HG03571 (cell line): ENCODE results near the gene CFAP119.

Source experiments
- ATAC-seq: cut with Tn5 transposase; IDR thresholded peaks from one replicate; pipeline ENCODE4 v1.9.1; 2021; ENCODE audit not compliant: unreplicated experiment

CFAP119 gene

DNA sequence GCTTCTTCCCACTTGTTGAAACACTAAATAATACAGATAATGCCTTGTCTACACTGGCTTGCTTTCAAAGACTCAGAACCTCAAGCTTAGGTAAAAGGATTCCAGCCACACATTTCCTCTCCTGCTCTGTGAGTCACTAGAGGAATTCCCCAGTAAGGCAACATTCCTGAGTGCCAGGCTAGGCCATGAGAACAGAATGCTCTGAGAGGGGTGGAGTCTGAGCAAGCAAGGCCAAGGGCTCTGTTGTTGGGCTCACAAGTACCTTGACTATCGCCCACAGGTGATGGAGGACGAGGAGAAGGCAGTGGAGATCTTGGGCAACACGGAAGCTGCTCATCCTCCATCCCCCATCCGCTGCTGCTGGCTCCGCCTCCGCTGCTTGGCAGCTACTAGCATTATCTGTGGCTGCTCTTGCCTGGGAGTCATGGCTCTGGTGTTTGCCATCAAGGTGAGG, 20.4 kb downstream of the CFAP119 start:
- ATAC-seq, result no peak

DNA sequence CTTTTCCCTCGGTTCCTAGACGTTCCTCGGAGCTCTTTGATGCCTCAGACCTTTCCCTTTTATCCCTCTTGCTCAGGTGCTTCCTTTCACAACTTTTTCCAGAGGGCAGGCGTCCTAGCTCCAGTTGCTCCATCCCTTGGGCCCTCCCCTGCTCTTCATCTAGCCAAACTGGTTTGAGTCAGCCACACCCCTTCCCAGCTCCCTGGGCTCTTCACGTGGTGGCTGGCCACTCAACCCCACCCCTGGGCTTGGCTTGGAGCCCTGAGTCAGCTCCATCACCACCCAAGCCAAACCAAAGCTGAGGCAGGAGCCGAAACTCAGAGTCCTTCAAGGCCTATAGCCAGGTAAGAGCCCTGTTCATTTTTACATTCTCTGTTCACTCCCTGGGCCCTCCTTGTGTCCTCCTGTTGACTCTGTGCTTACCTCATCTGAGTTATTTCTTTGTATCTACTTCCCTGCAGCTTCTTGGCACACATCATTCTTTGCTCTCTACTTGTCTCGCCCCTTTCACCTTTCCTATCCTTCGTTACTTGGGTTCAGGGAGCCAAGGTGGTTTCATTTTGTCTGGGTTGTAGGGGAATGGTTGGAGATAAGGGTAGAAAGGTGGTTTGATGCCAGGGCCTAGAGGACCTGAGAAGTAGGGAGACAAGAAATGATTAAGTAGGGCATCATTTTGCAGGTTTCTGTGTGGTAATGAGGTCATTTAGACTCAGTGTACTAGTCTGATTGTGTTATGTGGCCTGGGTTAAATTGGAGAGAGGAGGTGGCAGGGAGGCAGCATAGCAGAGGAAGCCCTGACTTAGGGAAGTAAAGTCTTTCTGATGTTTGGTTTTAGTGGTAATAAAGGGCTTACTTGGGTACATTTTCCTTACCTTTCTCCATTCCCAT, 21.3 kb downstream of the CFAP119 start:
- ATAC-seq, result no peak

DNA sequence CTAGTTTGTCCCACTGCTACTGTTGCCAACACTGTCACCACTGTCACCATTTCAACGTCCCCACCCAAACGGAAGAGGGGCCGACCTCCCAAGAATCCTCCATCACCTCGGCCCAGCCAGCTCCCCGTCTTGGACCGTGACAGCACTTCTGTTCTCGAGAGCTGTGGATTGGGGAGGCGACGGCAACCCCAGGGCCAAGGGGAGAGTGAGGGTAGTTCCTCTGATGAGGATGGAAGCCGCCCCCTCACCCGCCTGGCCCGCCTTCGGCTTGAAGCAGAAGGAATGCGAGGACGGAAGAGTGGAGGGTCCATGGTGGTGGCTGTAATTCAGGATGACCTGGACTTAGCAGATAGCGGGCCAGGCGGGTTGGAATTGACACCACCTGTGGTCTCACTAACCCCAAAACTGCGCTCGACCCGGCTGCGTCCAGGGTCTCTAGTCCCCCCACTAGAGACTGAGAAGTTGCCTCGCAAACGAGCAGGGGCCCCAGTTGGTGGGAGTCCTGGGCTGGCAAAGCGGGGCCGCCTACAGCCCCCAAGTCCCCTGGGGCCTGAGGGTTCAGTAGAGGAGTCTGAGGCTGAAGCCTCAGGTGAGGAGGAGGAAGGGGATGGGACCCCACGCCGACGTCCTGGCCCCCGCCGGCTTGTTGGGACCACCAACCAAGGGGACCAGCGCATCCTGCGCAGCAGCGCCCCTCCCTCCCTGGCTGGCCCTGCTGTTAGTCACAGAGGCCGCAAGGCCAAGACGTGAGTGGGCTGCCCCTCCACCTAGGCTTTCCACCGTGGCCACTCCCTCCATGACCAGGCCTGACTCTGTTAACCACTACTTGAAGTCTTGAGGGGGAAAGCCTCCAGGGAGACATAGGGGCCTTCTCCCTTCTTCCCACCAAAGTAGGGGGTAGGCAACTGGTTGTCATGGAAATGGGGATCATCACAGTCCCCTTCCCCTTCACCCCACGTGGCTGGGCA, 22.6 kb downstream of the CFAP119 start:
- ATAC-seq, result no peak

DNA sequence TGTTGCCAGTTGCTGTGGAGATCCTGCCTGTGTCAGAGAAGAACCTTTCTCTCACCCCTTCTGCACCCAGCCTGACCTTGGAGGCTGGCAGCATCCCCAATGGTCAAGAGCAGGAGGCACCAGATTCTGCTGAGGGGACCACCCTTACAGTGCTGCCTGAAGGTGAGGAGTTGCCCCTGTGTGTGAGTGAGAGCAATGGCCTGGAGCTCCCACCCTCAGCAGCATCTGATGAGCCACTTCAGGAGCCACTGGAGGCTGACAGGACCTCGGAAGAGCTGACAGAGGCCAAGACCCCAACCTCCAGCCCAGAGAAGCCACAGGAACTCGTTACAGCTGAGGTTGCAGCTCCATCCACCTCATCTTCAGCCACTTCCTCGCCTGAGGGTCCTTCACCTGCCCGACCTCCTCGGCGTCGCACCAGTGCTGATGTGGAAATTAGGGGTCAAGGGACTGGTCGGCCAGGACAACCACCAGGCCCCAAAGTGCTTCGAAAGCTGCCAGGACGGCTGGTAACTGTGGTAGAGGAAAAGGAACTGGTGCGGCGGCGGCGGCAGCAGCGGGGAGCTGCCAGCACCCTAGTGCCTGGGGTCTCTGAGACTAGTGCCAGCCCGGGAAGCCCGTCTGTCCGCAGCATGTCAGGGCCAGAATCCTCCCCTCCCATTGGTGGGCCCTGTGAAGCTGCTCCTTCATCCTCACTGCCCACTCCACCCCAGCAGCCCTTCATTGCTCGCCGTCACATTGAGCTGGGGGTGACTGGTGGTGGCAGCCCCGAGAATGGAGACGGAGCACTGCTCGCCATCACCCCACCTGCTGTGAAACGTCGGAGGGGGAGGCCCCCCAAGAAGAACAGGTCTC, 23.8 kb downstream of the CFAP119 start:
- ATAC-seq, result no peak

DNA sequence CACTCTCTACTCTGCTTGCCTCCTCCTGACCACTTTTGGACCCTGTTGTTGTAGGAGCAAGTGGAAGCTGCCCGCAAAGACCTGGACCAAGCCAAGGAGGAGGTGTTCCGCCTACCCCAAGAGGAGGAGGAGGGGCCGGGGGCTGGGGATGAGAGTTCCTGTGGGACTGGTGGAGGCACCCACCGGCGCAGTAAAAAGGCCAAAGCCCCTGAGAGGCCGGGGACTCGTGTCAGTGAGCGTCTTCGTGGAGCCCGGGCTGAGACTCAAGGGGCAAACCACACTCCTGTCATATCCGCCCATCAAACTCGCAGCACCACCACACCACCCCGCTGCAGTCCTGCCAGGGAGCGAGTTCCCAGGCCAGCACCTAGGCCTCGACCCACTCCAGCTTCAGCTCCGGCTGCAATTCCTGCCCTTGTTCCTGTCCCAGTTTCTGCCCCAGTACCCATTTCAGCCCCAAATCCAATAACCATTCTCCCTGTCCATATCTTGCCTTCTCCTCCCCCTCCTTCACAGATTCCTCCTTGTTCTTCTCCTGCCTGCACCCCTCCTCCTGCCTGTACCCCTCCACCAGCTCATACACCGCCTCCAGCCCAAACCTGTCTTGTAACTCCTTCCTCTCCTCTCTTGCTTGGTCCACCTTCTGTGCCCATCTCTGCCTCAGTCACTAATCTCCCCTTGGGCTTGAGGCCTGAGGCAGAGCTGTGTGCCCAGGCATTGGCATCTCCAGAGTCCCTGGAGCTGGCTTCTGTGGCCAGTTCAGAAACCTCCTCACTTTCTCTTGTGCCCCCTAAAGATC, 24.7 kb downstream of the CFAP119 start:
- no peak for ATAC-seq

DNA sequence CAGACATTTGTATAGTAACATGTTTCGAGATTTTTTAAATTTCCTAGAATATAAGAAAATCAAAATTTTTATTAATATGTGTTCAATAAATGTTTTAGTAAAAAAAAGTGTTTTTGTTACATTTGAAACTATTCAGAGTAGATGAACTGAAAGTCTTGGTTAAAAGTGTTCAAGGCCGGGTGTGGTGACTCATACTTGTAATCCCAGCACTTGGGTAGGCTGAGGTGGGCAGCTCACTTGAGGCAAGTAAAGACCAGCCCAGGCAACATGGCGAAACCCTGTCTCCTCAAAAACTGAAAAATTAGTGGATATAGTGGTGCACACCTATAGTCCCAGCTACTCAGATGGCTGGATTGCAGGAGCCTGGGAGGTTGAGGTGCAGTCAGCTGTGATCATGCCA, 30.5 kb downstream of the CFAP119 start:
- no peak for ATAC-seq

DNA sequence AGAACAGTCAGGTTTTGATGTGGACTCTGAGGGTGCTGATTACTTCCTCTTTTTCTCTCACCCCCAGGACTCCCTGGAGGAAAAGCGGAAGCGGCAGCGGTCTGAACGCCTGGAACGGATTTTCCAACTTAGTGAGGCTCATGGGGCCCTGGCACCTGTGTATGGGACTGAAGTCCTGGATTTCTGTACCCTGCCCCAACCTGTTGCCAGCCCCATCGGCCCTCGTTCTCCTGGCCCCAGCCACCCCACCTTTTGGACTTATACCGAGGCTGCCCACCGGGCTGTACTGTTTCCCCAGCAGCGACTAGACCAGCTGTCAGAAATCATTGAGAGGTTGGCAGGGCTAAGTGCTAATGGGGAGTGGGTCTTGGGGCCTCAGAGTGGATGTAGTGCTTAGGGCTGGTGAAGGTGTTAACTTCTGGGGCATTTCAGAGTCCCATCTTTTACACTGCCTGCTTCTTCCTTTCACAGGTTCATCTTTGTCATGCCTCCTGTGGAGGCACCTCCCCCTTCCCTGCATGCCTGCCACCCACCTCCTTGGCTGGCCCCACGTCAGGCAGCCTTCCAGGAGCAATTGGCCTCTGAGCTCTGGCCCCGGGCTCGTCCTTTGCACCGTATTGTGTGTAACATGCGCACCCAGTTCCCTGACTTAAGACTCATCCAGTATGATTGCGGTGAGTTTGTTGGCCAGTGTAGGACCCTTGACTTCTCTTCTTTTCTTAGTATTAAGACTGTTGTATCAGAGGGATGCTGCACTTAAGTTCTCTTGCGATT, 32.8 kb downstream of the CFAP119 start:
- no peak for ATAC-seq

DNA sequence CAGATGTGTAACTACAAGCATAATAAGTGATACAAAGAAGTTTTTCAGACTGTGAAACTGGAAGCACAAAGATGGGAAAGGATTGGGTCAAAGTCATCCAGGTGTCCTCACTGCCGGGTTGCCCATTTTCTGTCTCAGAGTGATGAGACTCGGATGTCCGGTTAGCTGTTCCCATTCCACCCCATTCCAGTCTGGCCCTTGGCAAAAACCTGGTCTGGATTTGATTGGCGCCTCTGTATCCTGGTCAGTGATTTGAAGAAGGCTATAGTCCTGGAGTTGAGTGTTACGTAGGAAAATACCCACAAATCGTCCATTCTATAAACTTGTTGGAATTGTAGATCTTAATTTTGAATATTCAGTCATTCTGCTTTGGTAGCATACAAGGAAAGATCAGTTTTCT, 33.5 kb downstream of the CFAP119 start:
- ATAC-seq, result no peak

DNA sequence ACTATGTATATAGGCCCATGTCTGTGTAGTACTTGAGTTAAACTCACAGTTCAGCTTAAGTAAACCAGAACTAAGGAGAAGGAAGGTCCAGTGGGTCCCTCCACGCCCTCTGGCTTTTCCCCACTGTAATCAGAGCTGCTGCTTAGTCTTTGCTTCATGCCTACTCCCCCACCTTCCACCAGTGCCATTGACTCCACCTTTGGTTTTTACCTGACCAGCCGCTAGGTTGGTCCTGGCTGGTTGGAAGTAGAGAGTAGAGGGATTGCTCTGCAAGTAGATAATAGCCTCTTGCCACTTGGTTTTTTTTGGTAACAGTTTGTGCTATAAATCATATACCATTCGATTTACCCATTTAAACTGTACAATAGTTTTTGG, 36.5 kb downstream of the CFAP119 start:
- no peak for ATAC-seq

DNA sequence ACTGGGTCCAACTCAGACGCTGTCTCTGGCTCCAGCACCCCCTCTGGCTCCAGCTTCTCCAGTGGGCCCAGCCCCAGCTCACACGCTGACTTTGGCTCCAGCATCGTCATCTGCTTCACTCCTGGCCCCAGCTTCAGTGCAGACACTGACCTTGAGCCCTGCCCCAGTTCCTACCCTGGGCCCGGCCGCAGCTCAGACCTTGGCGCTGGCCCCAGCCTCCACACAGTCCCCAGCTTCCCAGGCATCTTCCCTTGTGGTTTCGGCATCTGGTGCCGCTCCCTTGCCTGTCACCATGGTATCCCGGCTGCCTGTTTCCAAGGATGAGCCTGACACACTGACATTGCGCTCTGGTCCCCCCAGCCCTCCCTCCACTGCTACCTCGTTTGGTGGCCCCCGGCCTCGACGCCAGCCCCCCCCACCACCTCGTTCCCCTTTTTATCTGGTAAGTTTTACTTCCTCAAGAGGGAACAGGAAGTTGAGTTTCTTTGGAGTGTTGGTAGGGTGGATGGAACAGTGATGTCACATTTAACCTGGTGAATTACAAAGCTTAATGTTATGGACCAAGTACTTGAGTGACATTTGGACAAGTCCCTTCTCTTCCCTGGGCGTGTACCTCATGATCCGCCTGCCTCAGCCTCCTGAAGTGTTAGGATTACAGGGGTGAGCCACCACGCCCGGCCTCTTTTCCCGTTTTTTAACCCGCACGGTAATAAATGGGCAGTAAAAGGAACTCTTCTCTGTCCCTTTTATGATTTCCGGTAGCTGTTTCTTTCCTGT, 37.0 kb downstream of the CFAP119 start:
- no peak for ATAC-seq

DNA sequence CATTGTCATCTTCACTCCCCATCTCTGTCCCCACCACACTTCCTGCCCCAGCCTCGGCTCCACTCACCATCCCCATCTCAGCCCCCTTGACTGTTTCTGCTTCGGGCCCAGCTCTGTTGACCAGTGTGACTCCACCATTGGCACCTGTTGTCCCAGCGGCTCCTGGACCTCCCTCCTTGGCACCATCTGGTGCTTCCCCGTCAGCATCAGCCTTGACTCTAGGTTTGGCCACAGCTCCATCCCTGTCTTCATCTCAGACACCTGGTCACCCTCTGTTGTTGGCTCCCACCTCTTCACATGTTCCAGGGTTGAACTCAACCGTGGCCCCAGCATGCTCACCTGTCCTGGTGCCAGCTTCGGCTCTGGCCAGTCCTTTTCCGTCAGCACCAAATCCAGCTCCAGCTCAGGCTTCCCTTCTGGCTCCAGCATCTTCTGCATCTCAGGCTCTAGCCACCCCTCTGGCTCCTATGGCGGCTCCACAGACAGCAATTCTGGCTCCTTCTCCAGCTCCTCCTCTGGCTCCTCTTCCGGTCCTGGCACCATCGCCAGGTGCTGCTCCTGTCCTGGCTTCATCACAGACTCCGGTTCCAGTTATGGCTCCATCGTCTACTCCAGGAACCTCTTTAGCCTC, 38.0 kb downstream of the CFAP119 start:
- no peak for ATAC-seq

DNA sequence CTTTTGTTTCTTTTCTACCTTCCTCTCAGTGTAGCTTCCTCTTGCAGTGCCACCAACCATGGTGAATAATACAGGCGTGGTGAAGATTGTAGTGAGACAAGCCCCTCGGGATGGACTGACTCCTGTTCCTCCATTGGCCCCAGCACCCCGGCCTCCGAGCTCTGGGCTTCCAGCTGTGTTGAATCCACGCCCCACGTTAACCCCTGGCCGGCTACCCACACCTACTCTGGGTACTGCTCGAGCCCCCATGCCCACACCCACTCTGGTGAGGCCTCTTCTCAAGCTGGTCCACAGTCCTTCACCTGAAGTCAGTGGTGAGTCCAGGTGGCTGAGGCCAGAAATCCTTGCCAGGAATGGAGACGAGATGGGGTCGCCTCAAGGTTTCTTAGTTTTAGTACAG, 38.9 kb downstream of the CFAP119 start:
- ATAC-seq, result no peak

DNA sequence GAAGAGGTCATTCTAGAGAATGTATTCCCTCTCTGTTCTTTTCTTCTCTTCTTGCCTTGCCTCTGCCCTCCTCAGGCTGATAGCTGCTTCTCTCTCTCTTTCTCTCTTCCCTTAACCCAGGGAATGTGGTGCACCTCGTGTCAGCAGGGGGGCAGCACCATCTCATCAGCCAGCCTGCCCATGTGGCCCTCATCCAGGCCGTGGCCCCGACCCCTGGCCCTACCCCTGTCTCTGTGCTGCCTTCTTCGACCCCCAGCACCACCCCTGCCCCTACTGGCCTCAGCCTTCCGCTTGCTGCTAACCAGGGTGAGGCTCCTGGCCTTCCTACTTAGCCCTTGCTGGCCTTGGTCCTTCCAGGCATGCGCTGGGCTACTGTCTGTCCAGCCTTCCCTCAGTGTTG, 39.4 kb downstream of the CFAP119 start:
- no peak for ATAC-seq

DNA sequence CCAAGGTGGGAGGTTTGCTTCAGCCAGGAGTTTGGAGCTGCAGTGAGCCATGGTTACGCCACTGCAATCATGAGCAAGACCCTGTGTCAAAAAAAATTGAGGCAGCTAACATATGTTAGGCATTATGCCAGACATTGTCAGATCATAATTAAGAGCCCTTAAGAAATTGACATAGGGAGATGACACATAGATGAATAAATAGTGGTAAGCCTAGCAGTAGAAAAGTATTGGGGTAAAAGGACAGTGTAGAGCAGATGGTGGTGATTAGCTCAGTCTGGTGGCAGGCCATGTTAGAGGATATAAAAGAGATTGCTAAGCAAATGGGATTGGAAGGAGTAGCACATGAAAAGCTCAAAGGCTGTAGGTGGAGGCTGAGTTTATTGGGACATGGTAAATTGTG, 40.3 kb downstream of the CFAP119 start:
- no peak for ATAC-seq

DNA sequence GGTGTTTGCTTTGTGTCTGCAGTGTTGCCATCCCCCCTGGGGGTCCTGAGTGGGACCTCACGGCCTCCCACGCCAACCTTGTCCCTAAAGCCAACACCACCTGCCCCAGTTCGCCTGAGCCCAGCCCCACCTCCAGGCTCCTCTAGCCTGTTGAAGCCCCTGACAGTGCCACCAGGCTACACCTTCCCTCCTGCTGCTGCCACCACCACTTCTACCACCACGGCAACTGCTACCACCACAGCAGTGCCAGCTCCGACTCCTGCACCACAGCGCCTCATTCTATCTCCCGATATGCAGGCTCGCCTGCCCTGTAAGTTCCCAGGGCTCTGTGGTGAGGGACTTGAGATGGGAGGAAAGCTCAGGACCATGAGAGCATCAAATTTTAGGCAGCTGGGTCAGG, 40.7 kb downstream of the CFAP119 start:
- ATAC-seq, result no peak

DNA sequence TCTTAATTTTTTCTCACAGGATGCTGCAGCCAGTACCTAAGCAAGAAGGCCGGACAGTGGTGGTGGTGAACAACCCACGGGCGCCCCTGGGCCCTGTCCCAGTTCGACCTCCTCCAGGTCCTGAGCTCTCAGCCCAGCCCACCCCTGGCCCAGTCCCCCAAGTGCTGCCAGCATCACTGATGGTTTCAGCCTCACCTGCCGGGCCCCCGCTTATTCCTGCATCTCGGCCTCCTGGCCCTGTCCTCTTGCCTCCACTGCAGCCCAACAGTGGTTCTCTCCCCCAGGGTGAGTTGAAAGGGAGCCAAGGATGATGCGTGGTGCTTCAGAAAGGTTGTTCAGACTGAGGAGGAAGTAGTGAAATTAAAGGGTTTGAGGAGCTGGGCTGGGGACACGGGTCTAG, 41.2 kb downstream of the CFAP119 start:
- ATAC-seq, result no peak

DNA sequence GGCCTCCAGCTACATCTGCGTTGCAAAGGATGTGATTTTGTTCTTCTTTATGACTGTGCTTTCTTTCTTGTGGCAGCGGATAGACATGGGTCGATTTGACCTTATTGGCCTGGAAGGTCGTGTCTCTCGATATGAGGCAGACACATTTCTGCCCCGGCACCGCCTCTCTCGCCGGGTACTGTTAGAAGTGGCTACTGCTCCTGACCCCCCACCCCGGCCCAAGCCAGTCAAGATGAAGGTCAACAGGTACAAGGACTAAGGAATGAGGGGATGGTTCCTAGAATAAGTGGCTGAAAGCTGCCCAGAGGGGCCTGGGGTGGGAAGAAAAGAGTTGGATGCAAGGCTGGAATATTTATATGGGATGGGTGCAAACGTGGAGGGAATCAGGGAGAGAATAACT, 41.8 kb downstream of the CFAP119 start:
- no peak for ATAC-seq

DNA sequence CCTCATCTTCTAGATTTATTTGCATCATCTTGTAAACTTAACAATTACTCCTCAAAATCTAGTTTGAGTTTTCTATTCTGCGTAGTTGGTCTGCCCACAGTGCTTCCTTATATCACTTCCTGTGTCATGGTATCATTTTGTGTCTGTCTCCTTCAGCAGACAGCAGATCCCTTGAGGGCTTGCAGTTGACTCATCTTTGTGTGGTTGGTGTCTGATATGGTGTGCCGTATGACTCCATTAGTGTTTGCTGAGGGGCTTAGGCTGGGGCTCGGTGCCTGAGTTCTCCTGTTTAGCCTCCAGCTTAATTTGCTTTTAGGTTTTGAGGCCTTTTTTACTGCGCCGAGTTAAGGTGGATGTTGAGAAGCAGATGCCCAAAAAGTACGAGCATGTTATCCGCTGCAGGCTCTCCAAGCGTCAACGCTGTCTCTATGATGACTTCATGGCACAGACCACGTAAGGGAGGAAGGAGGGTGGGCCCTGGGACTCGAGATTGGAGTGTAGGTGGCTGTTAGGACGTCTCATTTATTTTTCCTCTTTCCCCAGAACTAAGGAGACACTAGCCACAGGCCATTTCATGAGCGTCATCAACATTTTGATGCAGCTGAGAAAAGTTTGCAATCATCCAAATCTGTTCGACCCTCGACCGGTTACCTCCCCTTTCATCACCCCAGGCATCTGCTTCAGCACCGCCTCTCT, 46.0 kb downstream of the CFAP119 start:
- ATAC-seq, result no peak
